HG02798 (cell line): ENCODE measurements around the gene CTR9.

Source experiments
- ATAC-seq: cut with Tn5 transposase; IDR thresholded peaks from one replicate; pipeline ENCODE4 v1.9.1; 2021; ENCODE audit warnings: mild to moderate bottlenecking; ENCODE audit not compliant: unreplicated experiment, poor library complexity

The CTR9 gene

DNA sequence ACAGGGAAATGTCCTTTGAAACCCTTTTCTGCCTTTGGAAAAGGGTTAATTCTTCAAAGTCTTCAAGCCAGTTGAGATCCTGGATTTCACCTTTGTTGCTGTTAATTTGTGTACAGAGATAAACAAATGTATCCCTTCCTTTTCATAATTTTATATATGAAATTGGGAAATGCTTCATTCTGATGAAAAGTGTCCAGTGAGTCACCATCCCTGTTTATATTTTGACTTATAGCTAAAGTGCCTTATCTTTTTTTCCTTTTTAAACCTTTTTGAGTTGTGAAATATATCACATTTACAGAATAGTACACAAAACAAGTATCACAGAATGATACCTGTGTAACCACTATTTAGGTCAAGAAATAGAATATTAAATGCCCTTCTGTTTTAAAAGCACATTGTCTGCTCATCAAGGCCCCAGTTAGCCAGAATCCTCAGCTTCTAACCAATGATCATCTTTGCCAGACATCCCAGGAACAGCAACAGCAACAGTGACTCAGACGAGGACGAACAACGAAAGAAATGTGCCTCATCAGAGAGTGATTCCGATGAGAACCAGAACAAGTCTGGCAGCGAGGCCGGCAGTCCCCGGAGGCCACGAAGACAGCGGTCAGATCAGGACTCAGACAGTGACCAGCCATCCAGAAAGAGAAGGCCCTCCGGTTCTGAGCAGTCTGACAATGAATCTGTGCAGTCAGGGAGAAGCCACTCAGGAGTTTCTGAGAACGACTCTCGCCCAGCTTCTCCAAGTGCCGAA lies 27.3 kb downstream of the CTR9 start:
- ATAC-seq, result no peak

DNA sequence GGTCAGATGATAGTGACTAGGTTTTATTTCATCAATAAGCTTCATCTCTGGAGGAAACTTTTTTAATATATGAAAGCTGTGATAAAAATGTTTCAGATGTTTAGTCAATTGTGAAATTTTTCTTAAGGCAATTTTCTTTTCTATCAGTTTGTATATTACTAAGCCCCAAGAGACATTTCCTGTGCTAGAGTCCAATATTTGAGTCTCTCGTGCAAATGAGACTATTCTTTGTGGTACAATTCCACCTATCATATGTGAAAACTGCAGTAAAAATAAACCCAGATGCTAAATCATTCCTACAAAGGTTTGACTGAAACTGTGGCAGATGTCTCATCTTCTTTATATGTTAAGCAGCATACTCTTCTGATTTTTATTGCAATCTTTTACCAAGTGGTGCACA lies 28.0 kb downstream of the CTR9 start:
- ATAC-seq, result no peak

DNA sequence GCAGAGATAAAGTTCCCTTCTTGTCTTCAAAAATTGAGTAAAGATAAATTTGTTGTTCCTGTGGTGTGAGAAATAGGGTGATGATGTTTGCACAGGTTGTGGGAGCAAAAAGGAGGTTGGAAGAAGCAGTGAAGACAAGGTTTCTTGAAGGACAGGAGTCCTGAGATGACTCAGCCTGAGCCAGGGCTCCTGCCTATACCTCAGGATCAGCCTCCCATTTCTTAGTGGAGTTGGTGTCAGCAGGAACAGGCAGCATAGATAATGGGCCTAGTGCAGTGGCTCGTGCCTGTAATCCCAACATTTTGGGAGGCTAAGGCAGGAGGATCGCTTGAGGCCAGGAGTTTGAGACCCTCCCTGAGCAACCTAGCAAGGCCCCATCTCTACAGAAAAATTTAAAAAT lies 29.0 kb downstream of the CTR9 start:
- ATAC-seq, result no peak

DNA sequence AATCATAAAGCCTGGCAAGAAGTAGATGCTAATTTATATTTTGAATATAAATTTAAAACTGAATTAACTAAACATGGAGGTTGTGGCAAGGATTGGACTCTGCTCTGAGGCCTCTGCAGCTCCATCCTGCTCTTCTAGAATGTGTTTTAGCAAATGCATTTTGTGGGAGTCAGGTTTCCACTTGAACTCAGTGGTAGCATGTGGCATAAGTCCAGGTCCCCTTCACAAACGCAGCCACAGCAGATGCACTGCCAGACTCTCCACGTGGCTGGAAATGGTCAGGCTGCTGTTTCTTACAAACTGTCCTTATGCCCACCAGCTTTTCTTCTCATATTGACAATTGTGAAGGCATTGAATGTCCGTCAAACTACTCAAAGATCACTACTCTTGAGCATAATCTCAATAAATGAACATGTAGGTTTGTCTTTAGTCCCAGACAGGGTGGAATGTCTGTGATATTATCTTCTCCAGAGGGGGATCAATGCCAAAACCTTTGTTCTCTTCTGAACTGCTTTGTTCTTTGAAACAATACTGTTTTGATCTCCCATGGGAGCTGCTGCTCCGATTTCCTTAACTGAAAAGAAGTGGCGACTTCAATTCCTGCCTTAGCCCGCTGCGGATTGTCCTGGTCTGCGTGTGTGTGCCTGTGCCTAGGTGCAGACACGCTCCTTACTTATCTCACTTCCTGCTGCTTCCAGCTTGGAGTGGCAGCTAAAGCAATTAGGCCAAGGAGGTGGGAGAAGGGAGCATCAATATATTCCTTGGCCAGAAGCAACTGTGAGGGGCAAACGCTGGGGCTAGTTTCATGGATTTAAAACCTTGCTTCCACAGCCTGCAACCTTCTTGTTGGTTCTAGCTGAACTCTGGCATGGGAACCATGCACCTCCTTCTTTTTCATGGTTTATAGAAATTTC lies 33.4 kb downstream of the CTR9 start:
- no peak for ATAC-seq

DNA sequence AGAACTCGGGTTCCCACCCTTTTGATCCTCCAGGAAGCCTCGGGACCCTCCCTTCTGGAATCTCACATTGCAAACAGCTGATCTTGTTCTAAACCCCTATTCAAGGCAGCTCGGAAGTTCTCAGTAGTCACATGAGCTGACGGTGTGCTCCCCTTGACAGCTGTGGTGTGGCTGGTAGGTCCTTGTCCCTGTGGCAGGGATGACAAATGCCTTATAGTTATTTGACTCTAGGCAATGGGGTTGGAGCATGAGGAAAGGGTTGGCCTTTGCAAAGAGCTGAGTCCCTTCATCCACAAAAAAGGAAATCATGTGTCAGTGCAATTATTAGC lies 34.1 kb downstream of the CTR9 start:
- no peak for ATAC-seq

DNA sequence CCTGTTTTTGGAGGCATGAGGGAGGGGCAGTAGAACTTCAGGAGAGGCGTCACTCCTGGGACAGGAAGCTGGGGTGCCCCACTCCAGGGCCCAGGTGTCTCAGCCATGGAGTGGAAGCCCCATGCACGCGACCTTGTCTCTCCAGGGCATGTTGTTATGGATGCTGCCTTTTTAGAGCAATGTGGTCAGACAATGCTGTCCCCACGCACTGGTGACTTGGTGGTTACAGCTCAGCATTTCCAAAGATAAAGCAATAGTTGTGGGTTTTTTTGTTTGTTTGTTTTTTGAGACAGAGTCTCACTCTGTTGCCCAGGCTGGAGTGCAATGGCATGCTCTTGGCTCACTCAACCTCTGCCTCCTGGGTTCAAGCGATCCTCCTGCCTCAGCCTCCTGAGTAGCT lies 35.4 kb downstream of the CTR9 start:
- no peak for ATAC-seq

DNA sequence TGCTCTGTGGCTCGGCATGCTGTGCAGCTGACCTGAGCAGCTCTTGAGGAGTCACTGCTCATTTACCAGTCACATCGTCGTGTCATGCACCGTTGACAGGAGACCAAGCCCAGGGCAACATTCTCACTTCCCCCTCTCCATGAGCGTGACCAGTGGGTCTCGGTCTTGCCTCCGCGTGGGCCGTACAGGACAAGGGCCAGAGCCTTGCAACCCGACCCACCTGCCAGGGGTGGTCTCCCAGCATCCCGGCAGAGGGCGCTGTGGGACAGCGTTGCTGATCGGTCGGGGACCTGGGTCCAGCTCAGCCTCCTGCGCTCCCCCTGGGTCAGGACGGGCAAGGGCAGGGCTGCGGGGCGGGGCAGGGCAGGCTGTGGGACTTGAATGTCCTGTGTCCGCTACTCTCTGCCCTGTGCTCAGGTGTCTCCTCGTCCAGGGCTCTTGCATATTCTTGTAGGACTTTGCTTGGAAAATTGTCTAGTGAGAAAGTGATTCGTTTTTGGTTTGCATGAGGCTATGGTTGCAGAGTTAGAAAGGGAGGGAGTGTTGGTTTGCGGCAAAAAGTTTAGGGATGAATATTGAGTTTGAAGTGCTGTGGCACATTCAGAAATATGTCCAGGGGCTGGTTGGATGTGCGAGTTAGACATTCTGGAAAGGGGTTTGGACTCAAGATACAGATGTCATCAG lies 41.5 kb downstream of the CTR9 start:
- peak; percentile 96 for ATAC-seq

DNA sequence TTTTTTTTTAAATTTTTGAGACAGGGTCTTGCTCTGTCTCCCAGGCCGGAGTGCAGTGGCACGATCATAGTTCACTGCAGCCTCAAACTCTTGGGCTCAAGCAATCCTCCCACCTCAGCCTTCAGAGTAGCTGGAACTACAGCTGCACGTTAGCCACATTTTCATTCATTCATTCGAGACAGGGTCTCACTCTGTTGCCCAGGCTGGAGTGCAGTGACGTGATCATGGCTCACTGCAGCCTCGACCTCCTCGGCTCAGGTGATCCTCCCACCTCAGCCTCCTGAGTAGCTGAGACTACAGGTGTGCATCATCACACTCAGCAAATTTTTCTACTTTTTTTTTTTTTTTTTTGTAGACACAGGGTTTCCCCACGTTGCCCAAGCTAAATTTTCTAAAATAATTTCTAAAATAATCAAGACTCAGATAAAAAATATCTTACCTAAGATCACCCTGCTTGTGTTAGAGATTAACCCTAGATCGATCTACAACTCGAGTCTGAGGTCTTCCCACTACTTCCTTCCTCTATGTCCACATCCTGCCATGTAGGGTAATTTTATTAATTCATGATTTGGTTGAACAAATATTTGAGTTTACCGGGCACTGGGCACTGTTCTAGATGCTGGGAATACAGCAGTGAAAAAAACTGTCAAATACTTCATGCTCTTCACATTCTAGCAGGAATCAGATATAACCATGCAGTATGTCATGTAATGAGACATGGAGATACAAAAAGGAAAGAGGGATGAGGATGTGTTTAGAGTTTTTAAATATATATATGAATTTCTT lies 42.6 kb downstream of the CTR9 start:
- ATAC-seq, result no peak

DNA sequence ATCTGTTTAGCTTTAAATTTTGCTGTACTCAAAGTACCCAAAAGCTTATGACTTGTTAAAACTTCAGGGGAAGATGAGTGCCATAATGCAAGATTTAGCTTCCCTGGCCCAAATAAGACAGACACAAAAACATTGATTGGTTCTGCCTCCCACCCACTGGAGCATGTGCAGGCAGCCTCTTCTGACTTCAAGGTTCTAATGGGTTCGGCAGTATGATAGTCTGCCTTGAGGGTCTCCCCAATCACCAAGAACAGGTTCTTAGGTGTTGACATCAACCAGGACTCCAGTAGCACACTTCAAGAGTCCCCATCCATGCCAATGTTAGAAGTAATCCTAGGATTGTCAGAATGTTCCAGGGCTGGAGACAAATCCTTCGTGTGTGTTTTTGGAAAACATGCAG lies 45.1 kb downstream of the CTR9 start:
- no peak for ATAC-seq

DNA sequence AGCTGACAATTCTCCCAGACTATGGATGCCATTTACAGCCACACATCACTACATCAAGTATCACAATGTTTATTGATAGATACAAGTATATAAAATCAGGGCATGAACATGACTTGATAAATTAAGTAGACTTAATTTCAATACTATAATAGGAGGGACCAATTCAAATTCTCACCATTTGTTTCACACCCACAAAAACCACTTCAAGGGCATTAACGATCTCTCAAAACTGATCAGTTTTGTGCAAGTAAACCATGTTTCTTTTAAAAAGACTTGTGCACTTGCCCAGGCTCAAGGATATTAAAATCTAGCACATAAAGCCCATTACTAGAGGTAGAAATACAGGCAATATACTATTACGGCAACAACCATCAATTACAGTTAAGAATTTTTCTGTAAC lies 46.0 kb downstream of the CTR9 start:
- ATAC-seq, result no peak

DNA sequence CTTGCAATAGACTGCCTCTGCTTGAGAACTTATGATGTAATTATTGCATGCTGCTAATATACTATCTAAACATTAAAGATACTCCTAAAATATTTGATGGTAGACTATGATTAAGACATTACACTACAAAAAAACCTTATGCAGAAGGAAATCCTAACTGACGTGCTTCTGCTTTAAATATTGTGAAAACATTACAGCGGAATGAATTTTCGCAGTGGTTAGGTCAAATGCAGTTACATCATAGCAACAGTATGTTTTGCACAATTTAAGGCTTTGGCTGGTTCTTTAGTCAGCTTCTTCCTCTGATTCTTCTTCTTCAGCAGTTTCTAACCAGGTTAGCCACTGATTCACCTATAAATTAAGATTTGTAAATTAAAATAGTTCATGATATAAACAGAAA lies 46.5 kb downstream of the CTR9 start:
- ATAC-seq, result no peak

DNA sequence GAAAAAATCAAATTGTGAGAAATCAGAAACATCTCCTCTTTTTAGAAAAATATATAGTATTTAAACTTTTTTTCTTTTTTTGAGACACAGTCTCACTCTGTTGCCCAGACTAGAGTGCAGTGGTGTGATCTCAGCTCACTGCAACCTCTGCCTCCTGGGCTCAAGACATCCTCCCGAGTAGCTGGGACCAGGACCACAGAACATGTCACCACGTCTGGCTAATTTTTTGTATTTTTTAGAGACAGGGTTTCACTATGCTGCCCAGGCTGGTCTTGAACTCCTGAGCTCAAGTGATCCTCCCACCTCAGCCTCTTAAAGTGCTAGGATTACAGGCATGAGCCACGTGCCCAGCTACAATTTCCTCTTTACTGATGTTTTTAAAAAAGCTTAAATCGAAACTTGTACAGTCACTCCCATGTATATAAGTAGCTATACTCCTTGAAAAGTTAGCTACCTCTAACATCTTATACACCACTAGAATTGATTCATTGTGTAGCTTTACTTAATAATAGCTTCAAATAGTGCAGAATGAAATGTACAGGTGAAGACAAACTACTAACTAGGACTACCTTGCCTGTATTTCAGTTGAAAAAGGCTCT lies 47.4 kb downstream of the CTR9 start:
- ATAC-seq, result no peak

DNA sequence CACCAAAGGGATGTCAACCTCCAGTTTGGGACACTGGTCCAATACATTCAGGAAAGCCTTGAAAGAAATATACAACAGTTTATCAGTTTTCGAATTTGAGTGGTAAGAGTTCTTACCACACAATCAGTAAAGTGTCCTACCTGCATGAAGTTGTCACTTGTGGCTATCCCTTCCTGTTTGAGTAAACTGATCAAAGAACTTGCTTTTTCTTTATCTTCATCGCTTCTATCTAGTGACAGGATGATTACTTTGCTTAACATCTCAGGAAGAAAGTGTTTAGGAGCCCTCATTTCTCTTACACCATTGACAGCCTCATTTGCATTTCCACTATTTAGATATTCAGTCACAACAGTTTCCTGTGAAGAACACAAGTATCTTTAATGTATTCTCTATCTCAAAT lies 49.2 kb downstream of the CTR9 start:
- ATAC-seq, result no peak

DNA sequence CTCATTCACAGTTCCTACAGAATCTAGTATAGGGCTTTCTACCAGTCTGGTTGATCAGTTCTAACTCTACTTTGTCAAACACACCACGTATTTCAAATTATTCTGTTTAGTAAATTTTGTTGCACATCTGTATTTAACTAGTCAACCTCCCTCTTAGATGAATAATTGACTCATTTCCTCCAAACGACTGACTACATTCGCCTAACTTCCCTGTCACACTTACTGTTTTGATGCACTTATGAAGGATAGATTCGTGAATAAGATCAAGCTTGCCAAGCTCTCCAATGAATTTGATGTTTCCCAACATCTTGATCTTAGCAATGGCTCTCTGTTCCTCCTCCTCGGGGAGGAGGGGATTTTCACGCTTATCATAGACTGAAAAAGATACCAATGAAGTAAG lies 52.6 kb downstream of the CTR9 start:
- no peak for ATAC-seq

DNA sequence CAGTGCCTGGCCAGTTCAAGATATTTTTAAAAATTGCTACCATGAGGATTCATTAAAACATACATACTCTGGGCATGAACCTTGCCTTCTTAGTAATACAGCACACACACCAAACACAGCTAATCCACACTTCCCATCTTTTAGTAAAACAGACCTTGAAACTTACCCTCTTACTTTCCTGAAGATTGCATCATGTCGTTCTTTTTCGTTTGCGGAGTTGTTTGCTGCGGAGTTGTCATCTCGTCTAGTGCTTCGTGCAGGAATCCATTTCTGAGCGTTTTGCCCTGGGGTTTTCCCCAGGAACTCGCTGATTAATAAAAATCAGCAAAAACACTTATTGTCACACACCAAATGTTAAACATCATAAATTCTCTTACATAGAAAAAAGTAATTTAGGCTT lies 54.7 kb downstream of the CTR9 start:
- ATAC-seq, result no peak

DNA sequence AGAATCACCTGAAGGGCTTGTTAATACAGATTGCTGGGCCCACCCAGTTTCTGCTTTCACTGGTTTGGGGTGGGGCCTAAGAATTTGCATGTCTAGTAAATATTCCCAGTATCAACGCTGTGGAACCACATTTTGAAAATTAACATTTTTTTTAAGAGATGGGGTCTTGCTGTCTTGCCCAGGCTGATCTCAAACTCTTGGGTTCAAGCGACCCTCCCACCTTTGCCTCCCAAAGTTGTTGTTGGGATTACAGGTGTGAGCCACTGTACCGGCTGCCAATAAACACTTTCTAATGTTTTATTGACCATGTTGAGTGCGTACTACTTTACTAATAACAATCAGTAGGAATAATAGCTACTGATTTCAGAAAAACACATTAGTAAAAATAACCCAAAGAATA lies 55.2 kb downstream of the CTR9 start:
- ATAC-seq, result no peak

DNA sequence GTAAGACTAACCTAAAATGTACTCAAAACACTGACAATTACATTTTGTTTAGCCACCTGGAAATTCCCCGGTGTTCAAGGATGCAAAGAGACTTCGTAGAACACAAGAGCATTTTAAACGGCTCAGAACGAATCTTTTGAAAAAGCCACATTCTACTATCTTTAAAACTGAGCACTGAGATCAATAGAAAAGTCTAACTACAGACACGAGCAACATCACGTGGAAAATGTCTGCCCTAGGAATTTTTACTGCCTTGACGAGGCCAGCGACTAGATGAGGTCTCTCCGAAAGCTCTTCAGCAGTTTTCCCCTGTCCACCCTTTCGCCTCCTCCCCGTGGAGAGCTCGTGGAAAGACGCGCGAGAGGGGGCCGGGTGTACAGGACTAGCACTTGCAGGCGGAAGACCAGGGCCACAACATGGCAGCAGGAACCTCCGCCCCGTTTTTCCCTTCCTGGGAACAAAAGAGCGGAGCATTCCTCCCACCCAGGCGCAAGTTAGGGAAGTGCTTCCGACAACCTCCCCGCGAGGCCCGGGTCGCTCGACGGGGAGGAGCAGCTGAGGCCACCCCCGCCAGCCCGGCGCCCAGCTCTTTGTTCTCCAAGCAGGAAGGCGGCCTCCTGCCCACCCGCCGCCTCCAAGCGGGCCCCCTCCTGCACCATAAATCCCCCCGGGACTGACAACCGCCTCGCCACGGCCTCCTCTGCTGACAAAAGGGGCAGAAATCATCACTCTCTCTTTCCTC lies 56.6 kb downstream of the CTR9 start:
- peak; percentile 7 for ATAC-seq

DNA sequence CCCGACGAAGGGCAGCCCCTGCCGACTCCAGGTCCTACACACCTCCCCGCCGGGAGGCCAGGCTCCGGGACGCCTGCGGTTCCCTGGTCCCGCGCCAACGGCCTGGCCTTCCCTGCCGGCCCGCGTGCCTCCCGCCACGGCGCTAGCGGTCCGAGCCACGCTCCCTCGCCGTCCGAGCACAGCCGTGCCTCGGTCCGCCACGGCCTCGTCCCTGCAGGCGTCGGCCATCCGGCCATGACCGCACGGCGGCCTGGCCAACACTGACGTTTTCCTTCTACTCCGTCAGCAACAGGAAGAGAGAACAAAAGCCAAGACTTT lies 57.1 kb downstream of the CTR9 start:
- ATAC-seq, result peak; percentile 3

DNA sequence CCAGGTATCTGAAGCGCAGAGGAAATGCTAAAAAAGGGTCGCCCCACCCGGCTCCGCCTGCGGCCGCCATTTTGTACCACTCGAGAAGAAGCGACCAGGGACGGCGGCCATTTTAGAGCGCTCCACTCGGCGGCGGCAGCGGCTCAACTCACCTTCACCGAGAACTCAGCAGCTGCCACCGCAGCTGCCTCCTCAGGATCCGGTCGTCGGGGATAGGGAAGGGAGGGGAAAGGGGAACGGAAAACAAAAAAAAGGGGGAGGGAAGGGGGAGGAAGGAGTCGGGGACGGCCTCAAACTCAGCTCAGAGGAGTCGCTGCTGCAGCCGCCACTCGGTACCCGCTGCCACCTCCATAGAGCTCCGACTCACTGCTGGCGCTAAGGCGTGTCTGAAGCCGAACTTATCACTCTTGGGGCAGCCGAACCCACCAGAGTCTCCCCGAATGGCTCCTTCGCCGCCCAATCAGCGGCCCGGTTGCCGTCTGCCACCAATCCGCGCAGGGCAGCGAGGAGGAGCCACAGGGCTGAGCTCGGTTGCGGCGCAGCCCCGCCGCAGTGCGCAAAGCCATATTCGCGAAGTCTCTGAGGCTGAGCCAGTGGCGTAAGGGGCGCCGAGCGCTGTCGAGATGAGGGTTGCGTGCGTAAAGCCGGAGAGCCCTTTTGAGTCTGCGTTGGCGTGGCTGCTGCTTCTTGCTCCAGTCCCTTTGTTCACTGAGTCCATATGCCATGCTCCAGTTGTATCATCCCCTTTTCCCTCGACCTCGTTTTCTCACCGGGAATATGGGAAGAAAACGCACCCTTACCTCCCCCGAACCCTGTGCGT lies 57.7 kb downstream of the CTR9 start, which contains the start of gene EIF4G2:
EIF4G2 (minus strand) TSS at position 374 of the 820 bp plus-strand sequence.
- ATAC-seq, result peak; percentile 94
